Activated naive CD8-positive, alpha-beta T cell treated with anti-CD3 and anti-CD28 coated beads, Interleukin-2, amount 50 U/mL, for 24 hours (primary cell): ENCODE results near the gene IFITM5.
"Not testable (repeated sequence)": the region's sequence is repeated elsewhere in the genome, so short reads cannot be mapped to it uniquely, and the experiment has no call there.

Experiments
- ATAC-seq: fragments of 150-1000 bp; cut with Tn5 transposase; one replicate; pipeline ENCODE4 v1.10.0; 2021
- DNase-seq: peaks from one replicate; pipeline ENCODE4 v3.0.0; 2021
- H3K27ac Mint-ChIP-seq: one replicate; pipeline ENCODE4 v1.8.0; 2021; ENCODE audit warnings: mild to moderate bottlenecking, mixed read lengths
- H3K27me3 Mint-ChIP-seq: one replicate; pipeline ENCODE4 v1.8.0; 2021; ENCODE audit warnings: mixed read lengths
- H3K36me3 Mint-ChIP-seq: one replicate; pipeline ENCODE4 v1.8.0; 2021; ENCODE audit warnings: low read depth, mixed read lengths
- H3K4me1 Mint-ChIP-seq: one replicate; pipeline ENCODE4 v1.8.0; 2021; ENCODE audit warnings: mixed read lengths
- H3K4me3 Mint-ChIP-seq: one replicate; pipeline ENCODE4 v1.8.0; 2021; ENCODE audit warnings: mild to moderate bottlenecking, moderate library complexity, mixed read lengths
- H3K9me3 Mint-ChIP-seq: one replicate; pipeline ENCODE4 v1.8.0; 2021; ENCODE audit warnings: mixed read lengths

The IFITM5 gene

DNA sequence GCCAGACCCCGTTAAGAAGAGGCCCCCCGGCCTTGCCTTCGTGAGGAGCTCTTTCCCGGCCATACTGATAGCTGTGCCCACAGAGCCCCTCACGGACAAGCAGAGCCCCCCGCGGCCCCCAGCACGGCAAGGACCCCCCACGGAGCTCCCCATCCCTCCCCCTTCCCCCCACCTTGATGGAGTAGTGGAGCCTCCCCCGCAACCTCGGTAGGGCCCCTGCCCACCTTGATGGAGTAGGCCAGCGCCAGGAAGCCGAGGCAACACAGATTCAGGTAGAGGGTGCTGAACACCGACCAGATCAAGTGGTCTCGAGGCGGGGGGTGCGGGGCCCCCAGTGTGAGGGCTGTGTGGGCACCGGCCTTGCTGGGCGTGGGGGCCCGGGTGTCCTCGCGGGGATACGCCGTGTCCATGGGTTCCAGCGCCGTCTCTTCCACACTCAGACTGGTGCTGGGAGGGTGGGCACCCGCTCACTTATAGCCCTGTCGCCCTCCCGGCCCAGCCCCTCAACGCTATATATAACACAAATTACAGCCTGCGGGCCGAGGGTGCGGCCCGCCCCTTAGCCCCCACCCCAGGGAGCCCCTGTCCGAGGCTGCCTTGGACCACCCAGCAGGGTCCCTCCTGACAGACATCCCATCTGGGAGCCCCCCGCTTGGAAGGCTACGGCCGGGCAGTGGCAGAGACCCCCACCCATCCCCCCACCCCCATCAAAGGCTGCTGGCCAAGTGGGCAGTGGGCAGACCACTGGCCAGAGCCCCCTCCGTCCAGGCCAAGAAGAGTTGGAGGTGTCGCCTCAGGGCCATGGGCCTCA is at the start of gene IFITM5:
IFITM5 (minus strand) TSS at position 446 of the 811 bp plus-strand sequence; CDS start at position 410, 36 bp downstream.
- Mint-ChIP-seq H3K27ac (peak within 1 kb of the TSS; percentile 19), H3K36me3 (no peaks in the 10 kb centered on the region), H3K4me3 (no peak within 1 kb of the TSS), H3K27me3 (peaks cover 17% of the 10 kb centered on the region), H3K9me3 (no peaks in the 10 kb centered on the region), H3K4me1 (peaks cover 45% of the 10 kb centered on the region)
- DNase-seq = no peak
- no peak for ATAC-seq

DNA sequence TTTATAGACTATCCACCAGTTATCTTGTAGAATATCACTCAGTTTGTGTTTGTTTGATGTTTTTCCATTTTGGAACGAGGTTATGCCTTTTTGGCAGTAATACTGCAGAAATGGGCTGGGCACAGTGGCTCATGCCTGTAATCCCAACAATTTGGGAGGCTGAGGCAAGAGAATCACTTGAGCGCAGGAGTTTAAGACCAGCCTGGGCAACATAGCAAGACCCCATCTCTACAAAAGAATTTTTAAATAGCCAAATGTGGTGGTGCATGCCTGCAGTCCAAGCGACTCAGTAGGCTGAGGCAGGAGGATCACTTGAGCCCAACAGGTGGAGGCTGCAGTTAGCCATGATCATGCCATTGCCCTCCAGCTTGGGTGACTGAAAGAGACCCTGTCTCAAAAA is 47.2 kb upstream of the IFITM5 start:
- peaks cover 20% of the 10 kb centered on the region for H3K4me1 Mint-ChIP-seq
- H3K9me3 Mint-ChIP-seq = no peaks in the 10 kb centered on the region
- H3K27ac Mint-ChIP-seq = no peak overlapping the region
- no peaks in the 10 kb centered on the region for H3K27me3 Mint-ChIP-seq
- H3K36me3 Mint-ChIP-seq = no peaks in the 10 kb centered on the region
- no peak overlapping the region for H3K4me3 Mint-ChIP-seq
- no peak for ATAC-seq
- DNase-seq = no peak

DNA sequence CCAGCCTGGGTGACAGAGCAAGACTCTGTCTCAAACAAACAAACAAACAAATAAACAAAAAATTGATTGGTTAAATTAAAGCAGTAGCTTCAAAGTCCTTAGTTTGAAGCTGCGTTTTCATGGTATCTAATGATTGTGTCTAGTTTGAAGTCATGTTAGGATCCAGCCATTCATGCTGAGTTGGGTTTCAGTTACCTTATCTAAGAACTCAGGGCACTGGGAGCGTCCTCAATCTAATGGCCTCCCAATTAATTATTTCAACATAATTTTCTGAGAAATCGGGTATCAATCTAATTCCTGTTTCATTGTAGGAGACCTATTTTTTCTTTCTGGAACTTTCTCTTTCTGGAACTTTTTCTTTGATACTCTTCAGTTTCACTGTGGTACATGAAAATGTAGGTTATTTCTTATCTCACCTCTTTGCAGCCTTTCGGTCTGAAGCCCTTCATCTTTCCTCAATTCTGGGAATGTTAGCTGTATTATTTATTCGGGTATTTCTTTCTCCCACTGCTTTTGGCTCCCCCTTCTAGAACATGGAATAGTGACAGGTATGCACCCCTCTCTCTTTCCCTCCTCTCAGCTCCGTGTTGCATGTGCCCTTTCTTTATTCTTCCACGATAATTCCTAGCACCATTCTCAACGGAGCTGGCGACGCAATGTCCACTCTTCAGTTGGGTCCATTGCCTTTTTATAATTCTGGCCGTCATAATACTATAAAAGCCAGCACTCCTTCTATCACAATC is 45.7 kb upstream of the IFITM5 start:
- no peaks in the 10 kb centered on the region for H3K36me3 Mint-ChIP-seq
- H3K27ac Mint-ChIP-seq = no peak overlapping the region
- H3K9me3 Mint-ChIP-seq = no peaks in the 10 kb centered on the region
- H3K4me3 Mint-ChIP-seq = no peak overlapping the region
- DNase-seq (no peak), ATAC-seq (no peak)
- H3K4me1 Mint-ChIP-seq = peaks cover 18% of the 10 kb centered on the region
- H3K27me3 Mint-ChIP-seq = no peaks in the 10 kb centered on the region

DNA sequence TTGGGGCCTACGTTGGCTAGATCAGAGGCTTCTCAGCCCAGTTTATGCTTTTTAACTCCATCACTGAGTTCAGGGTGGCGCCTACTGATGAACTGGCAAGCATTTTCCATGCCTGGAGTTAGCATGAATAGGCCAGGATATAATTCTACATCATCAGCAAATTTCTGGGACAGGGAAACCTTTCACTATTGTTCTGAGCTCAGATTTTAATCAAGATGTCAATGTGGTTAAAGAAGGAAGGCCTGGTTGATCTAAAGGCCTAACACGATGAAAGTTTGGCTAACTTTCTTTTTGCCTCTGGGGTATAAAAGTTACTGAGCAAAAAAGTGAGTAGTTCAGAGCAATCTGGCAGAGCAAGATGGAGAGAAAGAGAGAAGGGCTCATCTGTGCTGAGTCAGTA is 43.0 kb upstream of the IFITM5 start:
- DNase-seq (no peak), ATAC-seq (no peak)
- Mint-ChIP-seq H3K27me3 (no peaks in the 10 kb centered on the region), H3K4me1 (peaks cover 20% of the 10 kb centered on the region), H3K4me3 (no peak overlapping the region), H3K27ac (no peak overlapping the region), H3K9me3 (no peaks in the 10 kb centered on the region), H3K36me3 (no peaks in the 10 kb centered on the region)

DNA sequence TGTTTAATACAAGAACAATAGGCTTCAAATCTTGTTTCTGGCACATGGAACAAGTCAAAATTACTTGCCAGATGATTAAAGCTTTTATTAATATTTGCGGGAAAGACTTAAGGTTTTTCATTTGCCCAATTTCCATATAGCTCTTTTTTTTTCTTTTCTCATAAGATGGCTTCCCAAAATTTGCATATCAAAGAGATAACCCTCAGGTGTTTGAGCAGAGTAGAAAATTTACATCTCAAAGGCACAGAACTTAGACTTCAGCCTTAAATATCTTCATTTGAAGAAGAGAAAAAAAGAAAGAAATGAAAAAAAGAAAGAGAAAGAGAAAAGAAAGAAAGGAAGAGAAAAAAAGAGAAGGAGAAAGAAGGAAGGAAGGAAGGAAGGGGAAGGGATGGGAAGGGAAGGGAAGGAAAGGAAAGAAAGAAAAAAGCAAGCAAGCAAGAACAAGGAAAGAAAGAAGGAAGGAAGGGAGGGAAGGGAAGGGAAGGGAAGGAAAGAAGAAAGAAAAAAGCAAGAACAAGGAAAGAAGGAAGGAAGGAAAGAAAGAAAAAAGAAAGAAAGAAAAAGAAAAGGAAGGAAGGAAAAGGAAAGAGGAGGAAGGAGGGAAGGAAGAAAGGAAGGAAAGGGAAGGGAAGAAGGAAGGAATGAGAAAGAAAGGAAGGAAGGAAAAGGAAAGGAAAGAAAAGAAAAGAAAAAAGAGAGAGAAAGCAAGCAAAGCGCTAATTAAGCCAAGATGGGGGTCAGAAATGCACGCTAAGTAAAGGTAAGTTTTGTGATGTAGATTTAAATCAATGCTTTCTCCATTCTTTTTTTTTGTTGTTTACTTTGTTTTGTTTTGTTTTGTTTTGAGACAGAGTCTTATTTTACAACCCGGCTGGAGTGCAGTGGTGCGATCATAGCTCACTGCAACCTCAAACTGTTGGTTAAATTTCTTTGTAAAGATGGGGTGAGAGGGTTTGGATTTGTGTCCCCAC is 41.5 kb upstream of the IFITM5 start:
- no peaks in the 10 kb centered on the region for H3K9me3 Mint-ChIP-seq
- ATAC-seq (no peak), DNase-seq (no peak)
- H3K36me3 Mint-ChIP-seq = no peaks in the 10 kb centered on the region
- H3K27me3 Mint-ChIP-seq = no peaks in the 10 kb centered on the region
- H3K27ac Mint-ChIP-seq = no peak overlapping the region
- H3K4me3 Mint-ChIP-seq = no peak overlapping the region
- peaks cover 31% of the 10 kb centered on the region for H3K4me1 Mint-ChIP-seq

DNA sequence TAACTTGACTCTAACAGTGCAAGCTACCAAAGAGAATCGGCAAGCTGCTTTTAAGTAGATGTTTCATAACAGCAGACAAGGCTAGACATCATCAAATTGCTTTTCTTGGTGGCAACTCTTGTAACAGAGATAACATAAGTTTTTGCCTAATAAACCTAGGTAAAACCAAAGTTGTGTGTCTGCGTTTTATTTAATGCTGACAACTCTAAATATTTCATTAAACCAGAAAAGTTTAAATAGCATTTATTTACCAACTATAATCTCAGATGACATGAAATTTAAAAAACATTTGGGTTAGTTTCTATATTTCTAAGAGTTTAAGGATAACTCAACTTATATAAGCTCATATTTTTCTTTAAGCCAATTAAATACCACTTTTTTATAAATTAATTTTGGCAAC is 40.6 kb upstream of the IFITM5 start:
- no peaks in the 10 kb centered on the region for H3K9me3 Mint-ChIP-seq
- no peak for DNase-seq
- no peak overlapping the region for H3K4me3 Mint-ChIP-seq
- no peaks in the 10 kb centered on the region for H3K27me3 Mint-ChIP-seq
- no peak overlapping the region for H3K27ac Mint-ChIP-seq
- ATAC-seq = no peak
- H3K36me3 Mint-ChIP-seq = no peaks in the 10 kb centered on the region
- H3K4me1 Mint-ChIP-seq = peaks cover 37% of the 10 kb centered on the region

DNA sequence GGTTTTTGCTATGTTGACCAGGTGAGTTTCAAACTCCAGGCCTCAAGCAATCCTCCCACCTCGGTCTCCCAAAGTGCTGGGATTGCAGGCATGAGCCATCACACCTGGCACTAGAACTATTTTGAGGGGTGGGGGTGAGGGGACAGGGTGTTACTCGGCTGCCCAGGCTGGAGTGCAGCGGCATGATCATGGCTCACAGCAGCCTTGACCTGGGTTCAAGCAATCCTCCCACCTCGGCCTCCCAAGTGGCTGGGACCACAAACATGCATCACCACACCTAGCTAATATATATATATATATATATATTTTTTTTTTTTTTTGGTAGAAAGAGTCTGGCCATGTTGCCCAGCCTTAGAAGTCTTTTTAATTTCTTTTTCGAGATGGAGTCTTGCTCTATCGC is 38.4 kb upstream of the IFITM5 start:
- Mint-ChIP-seq H3K4me1 (peaks cover 43% of the 10 kb centered on the region), H3K36me3 (no peaks in the 10 kb centered on the region), H3K4me3 (no peak overlapping the region), H3K27me3 (no peaks in the 10 kb centered on the region), H3K9me3 (no peaks in the 10 kb centered on the region), H3K27ac (no peak overlapping the region)
- DNase-seq (no peak), ATAC-seq (no peak)

DNA sequence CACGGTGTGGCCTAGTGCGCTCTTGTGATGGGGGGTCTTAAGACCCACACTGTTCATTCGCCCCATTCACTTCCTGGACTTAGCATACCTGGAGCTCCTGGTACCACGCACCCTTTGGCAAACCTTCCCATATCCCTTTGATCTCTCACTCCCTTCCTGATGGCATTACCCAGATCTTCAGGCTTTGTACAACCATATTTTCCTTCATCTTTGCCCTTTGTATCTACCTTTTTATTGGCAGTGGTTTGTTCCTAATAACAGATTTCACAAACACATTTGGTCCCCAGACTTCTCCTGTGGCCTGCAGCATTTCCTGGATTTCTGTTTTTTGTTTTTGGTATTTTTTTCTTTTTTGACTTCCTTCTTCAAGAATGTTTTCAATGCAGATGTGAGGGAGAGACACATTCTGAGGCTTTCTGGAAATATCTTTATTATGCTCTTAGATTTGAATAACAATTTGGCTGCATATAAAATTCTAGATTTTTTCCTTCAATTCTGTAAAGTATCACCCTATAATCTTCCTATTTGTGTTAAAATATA is 37.4 kb upstream of the IFITM5 start:
- Mint-ChIP-seq H3K9me3 (no peaks in the 10 kb centered on the region), H3K4me1 (peaks cover 49% of the 10 kb centered on the region), H3K36me3 (no peaks in the 10 kb centered on the region), H3K4me3 (no peak overlapping the region), H3K27ac (no peak overlapping the region), H3K27me3 (no peaks in the 10 kb centered on the region)
- ATAC-seq = no peak
- no peak for DNase-seq

DNA sequence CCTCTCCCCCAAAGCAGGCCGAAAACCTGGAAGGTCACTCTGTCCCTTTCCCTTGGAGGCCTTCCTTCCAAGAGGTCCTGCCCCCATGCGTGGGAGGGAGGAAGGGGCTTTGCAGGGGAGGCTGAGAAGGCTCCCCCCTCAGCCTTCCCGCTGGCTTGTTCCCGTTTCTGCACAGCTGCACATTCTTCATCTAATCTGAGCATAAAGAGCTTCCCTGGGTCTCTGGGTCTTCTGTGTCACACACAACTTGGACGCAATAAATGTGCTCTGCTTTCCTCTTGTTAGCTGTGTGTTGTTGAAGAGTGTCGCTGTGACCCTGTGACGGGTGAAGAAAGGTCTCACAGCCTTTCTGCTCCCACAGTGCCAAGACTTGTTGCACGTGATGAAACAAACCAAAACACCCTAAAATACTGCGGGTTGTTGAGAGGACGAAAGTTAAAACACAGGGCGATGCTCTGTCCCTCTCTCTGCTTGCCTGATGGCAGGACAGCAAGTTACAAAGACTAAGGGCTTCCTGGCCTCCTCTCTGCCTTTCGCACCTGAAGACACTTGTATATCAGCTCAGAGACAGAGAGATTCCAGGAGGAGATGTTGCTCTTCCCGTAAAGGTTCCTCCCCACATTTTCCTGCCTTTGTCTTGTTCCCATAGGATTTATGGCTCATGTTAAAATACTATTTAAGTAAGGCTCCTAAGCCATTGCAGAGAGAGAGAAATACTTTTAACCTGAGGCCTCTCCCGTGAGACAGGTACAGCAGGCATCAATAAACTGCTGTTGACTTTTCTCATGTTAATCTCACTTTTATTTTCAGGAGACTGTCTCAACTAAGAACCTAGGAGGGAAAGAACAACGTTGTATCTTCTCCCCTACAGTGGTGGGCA is 36.7 kb upstream of the IFITM5 start:
- ATAC-seq (no peak), DNase-seq (no peak)
- Mint-ChIP-seq H3K36me3 (no peaks in the 10 kb centered on the region), H3K4me3 (no peak overlapping the region), H3K9me3 (no peaks in the 10 kb centered on the region), H3K27me3 (no peaks in the 10 kb centered on the region), H3K4me1 (peaks cover 49% of the 10 kb centered on the region), H3K27ac (no peak overlapping the region)

DNA sequence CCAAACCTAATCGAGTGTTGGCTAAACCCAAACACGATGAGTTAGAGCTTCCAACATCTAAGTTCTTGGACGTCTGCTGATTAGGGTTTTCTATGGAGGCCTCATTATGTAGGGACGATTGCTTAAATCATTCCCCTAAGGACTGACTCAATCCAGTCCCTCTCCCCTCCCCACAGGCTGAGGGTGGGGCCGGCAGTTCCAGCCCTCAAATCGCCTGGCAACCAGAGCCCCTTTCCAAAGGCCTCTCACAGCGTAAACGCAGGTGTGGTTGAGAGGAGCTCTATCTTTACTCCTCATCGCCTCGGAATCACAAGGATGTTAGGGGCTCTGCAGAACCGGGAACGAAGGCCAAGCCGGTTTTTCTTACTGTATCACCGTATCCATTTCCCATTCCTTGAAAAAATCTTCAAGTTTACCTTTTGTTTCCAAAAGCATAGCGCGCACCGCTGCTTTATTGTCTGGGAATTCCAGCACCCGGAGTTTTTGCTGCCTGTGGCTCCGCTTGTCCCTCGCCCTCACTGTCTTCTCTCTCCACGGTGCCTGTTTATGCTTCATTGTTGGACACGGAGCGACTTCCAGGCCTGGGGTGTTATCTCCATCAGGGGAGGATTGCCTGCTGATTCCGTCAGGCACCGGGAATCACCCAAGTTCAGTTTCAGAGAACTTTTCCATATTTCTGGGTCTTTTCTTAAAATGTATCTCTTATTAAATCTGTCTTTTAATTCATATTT is 35.1 kb upstream of the IFITM5 start:
- H3K27ac Mint-ChIP-seq = no peak overlapping the region
- peaks cover 57% of the 10 kb centered on the region for H3K4me1 Mint-ChIP-seq
- H3K4me3 Mint-ChIP-seq = no peak overlapping the region

DNA sequence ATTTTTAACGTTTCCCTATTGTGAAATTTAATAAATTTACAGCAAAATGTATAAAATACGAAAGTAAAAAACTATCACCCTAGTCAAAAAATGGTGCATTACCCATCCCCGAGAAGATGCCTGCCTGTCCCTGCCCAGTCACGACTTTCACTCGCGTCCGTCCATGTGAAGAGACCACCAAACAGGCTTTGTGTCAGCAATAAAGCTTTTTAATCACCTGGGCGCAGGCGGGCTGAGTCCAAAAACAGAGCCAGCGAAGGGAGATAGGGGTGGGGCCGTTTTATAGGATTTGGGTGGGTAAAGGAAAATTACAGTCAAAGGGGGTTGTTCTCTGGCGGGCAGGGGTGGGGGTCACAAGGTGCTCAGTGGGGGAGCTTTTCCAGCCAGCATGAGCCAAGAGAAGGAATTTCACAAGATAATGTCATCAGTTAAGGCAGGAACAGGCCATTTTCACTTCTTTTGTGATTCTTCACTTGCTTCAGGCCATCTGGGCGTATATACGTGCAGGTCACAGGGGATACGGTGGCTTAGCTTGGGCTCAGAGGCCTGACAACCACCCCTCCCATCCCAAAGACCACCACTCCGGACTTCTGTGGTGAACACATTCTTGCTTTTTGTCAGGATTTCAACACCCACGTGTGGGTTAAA is 34.4 kb upstream of the IFITM5 start:
- DNase-seq, ATAC-seq, H3K36me3 Mint-ChIP-seq, H3K27me3 Mint-ChIP-seq, H3K4me3 Mint-ChIP-seq, H3K9me3 Mint-ChIP-seq, H3K27ac Mint-ChIP-seq: not testable (repeated sequence)
- peaks cover 64% of the 10 kb centered on the region for H3K4me1 Mint-ChIP-seq

More for the DNA sequence above, 35.1 kb upstream of the IFITM5 start:
- H3K27me3 Mint-ChIP-seq = peaks cover 2% of the 10 kb centered on the region
- H3K9me3 Mint-ChIP-seq = no peaks in the 10 kb centered on the region
- H3K36me3 Mint-ChIP-seq = no peaks in the 10 kb centered on the region
- ATAC-seq (no peak), DNase-seq (no peak)

DNA sequence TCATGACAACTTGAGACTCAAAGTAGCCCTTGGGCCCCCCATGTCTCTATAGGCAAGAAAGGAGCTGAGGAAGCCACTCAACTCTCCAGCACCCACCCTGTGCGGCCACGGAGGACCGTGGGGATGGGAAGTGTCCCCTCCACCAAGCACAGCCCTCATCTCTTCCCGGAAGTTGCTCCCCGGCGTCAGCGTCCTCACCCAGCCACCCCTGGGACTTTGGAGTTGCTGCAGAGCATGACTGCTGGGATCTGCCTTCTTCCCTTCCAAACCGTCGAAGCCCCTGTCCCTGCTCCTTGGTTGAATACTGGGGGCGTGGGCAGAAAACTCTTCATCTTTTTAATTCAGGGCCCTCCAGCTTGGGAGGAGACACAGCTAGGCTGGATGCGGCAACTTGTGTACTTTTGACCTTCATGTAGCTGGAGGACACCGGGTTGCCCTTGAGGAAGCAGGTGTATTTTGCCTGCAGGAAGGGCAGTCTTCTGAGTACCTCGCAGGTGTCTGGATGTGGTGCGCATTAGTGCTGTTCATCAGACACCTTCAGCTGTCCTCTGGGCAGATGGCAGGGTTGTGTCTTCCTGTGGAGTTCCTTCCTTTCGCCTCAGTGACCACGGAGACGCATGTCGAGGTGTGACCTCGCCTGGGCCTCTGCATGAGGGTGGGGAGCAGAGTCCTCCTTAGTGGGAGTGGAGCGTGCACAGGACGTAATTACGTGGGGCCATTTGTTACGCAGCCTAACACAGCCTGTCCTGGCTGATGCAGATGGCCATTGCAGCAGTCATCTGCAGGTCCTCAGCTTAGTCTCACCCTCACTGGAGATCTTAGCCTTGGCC is 33.5 kb upstream of the IFITM5 start:
- no peaks in the 10 kb centered on the region for H3K9me3 Mint-ChIP-seq
- H3K27ac Mint-ChIP-seq = no peak overlapping the region
- peaks cover 2% of the 10 kb centered on the region for H3K27me3 Mint-ChIP-seq
- H3K4me3 Mint-ChIP-seq = no peak overlapping the region
- peaks cover 68% of the 10 kb centered on the region for H3K4me1 Mint-ChIP-seq
- no peak for ATAC-seq
- no peaks in the 10 kb centered on the region for H3K36me3 Mint-ChIP-seq
- no peak for DNase-seq
